GM06990 (cell line): ENCODE results near the gene TRPM7.

Experiments used
- DNase-seq: peaks from one replicate; pipeline ENCODE4 v3.0.0-alpha.2; 2011; ENCODE audit not compliant: insufficient read length; ENCODE audit errors: extremely low read depth
- H3K27me3 ChIP-seq: replicated peaks from 2 replicates; pipeline ENCODE4 v1.6.0; 2011; ENCODE audit warnings: low read length; ENCODE audit not compliant: control insufficient read depth, insufficient read depth
- H3K36me3 ChIP-seq: 2 replicates; pipeline ENCODE4 v1.5.1; 2011; ENCODE audit warnings: low read length; ENCODE audit not compliant: control insufficient read depth, insufficient read depth
- H3K4me3 ChIP-seq: replicated peaks from 2 replicates; pipeline ENCODE4 v1.5.1; 2011; ENCODE audit warnings: low read depth, mild to moderate bottlenecking, control low read depth, low read length
- CTCF ChIP-seq: IDR thresholded peaks from 2 replicates; pipeline ENCODE4 v1.5.1; 2011; ENCODE audit warnings: low read length, control low read depth, mild to moderate bottlenecking, inconsistent platforms; ENCODE audit not compliant: insufficient read depth, poor library complexity, severe bottlenecking

The TRPM7 gene

GRCh38 chr15:50687302-50687902 lies 805 bp upstream of the TRPM7 start:
- Histone ChIP-seq H3K4me3 (peak overlapping the region; percentile 91), H3K27me3 (no peaks in the 10 kb centered on the region), H3K36me3 (no peaks in the 10 kb centered on the region; the same call in 1 of the 2 replicates)
- TF ChIP-seq CTCF = no peak
- DNase-seq = no peak

DNA sequence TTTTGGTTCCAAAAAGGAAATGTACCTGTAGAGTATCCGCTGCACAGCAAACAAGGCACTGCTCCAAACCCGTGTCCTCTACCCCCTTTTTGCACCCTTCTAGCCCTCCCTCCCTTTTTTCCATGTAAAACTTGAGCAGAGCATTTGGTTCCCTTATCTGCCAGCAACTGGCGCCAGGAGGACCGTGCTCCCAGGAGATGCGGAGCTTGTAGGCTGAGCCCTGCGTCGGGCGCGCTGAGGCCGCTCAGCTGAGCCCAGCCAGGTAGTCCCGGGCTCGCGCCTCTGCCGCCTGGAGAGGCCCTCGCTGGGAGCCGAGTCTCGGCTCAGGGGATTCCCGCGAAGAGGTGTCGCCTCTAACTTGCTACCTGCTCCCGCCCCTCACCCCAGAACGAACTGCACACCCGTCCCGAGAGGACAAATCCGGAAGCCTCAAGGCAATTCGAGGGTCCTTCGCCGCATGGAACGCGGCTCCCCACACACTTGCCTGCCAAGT lies 575 bp downstream of the TRPM7 start:
- TF ChIP-seq CTCF = no peak
- Histone ChIP-seq H3K27me3 (no peaks in the 10 kb centered on the region), H3K36me3 (no peaks in the 10 kb centered on the region; the same call in 1 of the 2 replicates), H3K4me3 (peak overlapping the region; percentile 91)
- DNase-seq = no peak

- peak overlapping the region; percentile 91 for H3K4me3 ChIP-seq
- TF ChIP-seq CTCF = no peak
- no peaks in the 10 kb centered on the region; the same call in 1 of the 2 replicates for H3K36me3 ChIP-seq
- DNase-seq = no peak
- no peaks in the 10 kb centered on the region for H3K27me3 ChIP-seq
Observed at GRCh38 chr15:50685191-50685975, 1.2 kb downstream of the TRPM7 start.

- Histone ChIP-seq H3K27me3 (no peaks in the 10 kb centered on the region), H3K4me3 (no peak overlapping the region), H3K36me3 (no peaks in the 10 kb centered on the region; the same call in 1 of the 2 replicates)
- no peak for DNase-seq
- no peak for TF ChIP-seq CTCF
Observed at GRCh38 chr15:50681467-50681866, 5.1 kb downstream of the TRPM7 start.

GRCh38 chr15:50676799-50677483 lies 9.7 kb downstream of the TRPM7 start:
- DNase-seq = no peak
- no peaks in the 10 kb centered on the region for H3K36me3 ChIP-seq
- TF ChIP-seq CTCF = no peak

More at GRCh38 chr15:50676799-50677483, 9.7 kb downstream of the TRPM7 start:
- Histone ChIP-seq H3K27me3 (no peaks in the 10 kb centered on the region), H3K4me3 (no peak overlapping the region)
